ENCODE results near the gene SNX3. TPM values are rescaled to one million over a fixed set of nuclear protein-coding genes. Genes with fewer than 3 reads are reported as not detected.

The SNX3 gene
- total RNA-seq, 4 donors from 2014 or later, result 150 to 177 (median 168) TPM

DNA sequence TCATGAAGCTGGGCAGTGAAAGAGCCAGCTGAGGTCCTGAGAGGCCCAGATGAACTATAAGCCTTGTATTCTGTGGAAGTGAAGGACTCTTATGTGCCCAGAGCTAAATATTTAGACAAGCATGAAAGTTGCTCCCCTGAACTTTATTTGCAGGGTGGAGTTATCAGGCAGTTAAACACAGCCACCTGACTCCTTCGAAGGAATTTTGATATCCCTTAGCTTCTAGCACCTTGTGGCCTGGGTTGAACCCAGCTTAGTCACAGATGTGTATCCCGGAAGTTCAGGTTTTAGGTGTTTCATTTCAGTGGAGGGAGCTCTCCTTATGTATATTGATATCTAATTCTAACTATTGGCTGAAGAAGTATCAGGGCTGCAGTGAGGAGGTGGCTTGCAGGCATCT is 74.6 kb downstream of the SNX3 start:
- H3K36me3 ChIP-seq, result no peaks in the 10 kb centered on the region
- H3K27me3 ChIP-seq, result peaks cover 0 to 3% (median 0%) of the 10 kb centered on the region in 3 donors
- TF ChIP-seq, protein P1, sequence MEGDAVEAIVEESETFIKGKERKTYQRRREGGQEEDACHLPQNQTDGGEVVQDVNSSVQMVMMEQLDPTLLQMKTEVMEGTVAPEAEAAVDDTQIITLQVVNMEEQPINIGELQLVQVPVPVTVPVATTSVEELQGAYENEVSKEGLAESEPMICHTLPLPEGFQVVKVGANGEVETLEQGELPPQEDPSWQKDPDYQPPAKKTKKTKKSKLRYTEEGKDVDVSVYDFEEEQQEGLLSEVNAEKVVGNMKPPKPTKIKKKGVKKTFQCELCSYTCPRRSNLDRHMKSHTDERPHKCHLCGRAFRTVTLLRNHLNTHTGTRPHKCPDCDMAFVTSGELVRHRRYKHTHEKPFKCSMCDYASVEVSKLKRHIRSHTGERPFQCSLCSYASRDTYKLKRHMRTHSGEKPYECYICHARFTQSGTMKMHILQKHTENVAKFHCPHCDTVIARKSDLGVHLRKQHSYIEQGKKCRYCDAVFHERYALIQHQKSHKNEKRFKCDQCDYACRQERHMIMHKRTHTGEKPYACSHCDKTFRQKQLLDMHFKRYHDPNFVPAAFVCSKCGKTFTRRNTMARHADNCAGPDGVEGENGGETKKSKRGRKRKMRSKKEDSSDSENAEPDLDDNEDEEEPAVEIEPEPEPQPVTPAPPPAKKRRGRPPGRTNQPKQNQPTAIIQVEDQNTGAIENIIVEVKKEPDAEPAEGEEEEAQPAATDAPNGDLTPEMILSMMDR (IDR thresholded peaks at IDR 0.05 in 4 of 5, conservative IDR thresholded peaks at IDR 0.05 in 1 of 5), result no peak
- no peak for TF ChIP-seq POLR2A (IDR thresholded peaks at IDR 0.05)
- H3K4me1 ChIP-seq, result no peaks in the 10 kb centered on the region
- intact Hi-C loops (cut with DNase I; ENCODE audit: low total_unique reads) (no loop called here), in situ Hi-C loops (cut with MboI; ENCODE audit: low sequenced_read_pairs in 4 of 4) (no loop called here)
- no peak overlapping the region for H3K4me3 ChIP-seq
- H3K9me3 ChIP-seq, result no peaks in the 10 kb centered on the region
- no peak for DNase-seq
- no peak for ATAC-seq
- no peak overlapping the region for H3K27ac ChIP-seq

DNA sequence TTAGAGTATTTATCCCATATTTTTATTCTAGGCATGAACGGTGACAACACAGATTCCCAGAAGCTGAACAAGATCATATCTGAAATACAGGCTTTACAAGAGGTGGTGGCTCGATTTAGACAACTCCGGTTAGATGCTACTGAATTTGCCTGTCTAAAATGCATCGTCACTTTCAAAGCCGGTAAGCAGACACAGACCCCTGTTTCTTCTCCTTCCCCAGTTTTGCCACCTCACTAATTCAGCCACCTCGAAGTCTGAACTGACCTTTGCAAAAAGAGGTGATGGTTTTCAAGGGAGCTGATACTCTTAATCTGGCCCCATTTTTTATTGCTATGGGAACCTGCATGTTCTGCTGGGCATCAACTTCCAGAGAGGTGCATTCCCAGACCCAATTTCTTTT is 80.1 kb downstream of the SNX3 start:
- intact Hi-C loops (cut with DNase I; ENCODE audit: low total_unique reads) (no loop called here), in situ Hi-C loops (cut with MboI; ENCODE audit: low sequenced_read_pairs in 4 of 4) (no loop called here)
- peaks cover 6 to 7% of the 10 kb centered on the region in 2 donors for H3K4me1 ChIP-seq
- no peaks in the 10 kb centered on the region for H3K9me3 ChIP-seq
- TF ChIP-seq, protein P1 (IDR thresholded peaks at IDR 0.05 in 4 of 5, conservative IDR thresholded peaks at IDR 0.05 in 1 of 5), result no peak
- TF ChIP-seq POLR2A (IDR thresholded peaks at IDR 0.05), result no peak
- H3K27ac ChIP-seq, result no peak overlapping the region
- DNase-seq, result no peak
- H3K27me3 ChIP-seq, result peaks cover 39 to 40% (median 40%) of the 10 kb centered on the region in 3 donors
- ATAC-seq, result no peak
- H3K36me3 ChIP-seq, result no peaks in the 10 kb centered on the region
- no peak overlapping the region for H3K4me3 ChIP-seq

GRCh38 chr6:108180266-108180665 is 80.6 kb downstream of the SNX3 start:
- Histone ChIP-seq H3K27me3 (peaks cover 44 to 46% (median 46%) of the 10 kb centered on the region in 3 donors), H3K4me3 (no peak overlapping the region), H3K9me3 (no peaks in the 10 kb centered on the region), H3K36me3 (no peaks in the 10 kb centered on the region), H3K4me1 (peaks cover 11 to 12% of the 10 kb centered on the region in 2 donors), H3K27ac (no peak overlapping the region)
- intact Hi-C loops (cut with DNase I; ENCODE audit: low total_unique reads), result no loop called here
- ATAC-seq (no peak), DNase-seq (no peak)
- no peak for TF ChIP-seq POLR2A (IDR thresholded peaks at IDR 0.05)
- in situ Hi-C loops (cut with MboI; ENCODE audit: low sequenced_read_pairs in 4 of 4), result no loop called here

DNA sequence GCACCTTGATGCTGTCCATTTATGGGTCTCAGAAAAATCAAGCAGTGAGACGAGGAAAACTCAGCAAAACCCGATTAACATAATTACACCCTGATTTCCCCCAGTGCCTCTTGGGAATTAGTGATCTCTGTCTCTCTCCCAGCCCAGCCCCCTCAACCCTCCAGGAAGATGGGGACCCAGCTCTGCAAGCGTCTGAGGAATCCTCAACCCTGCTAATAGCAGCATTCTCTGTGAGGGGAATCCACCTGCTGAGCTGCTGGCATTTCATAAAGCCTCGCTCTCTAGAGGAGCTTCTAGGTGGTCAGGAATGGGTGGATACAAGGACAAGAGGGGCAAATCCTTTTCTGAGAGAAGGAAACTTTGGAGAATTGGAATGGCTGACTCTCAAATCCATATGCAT is 81.1 kb downstream of the SNX3 start:
- TF ChIP-seq, protein P1 (IDR thresholded peaks at IDR 0.05 in 4 of 5, conservative IDR thresholded peaks at IDR 0.05 in 1 of 5), result no peak
- TF ChIP-seq POLR2A (IDR thresholded peaks at IDR 0.05), result no peak
- H3K4me1 ChIP-seq, result peaks cover 13 to 15% of the 10 kb centered on the region in 2 donors
- H3K4me3 ChIP-seq, result no peak overlapping the region
- intact Hi-C loops (cut with DNase I; ENCODE audit: low total_unique reads) (no loop called here), in situ Hi-C loops (cut with MboI; ENCODE audit: low sequenced_read_pairs in 4 of 4) (no loop called here)
- H3K36me3 ChIP-seq, result no peaks in the 10 kb centered on the region
- ATAC-seq (no peak), DNase-seq (no peak)
- H3K9me3 ChIP-seq, result no peaks in the 10 kb centered on the region
- H3K27me3 ChIP-seq, result peaks cover 50 to 51% (median 51%) of the 10 kb centered on the region in 3 donors
- H3K27ac ChIP-seq, result no peak overlapping the region

- ATAC-seq (no peak), DNase-seq (no peak)
- no peaks in the 10 kb centered on the region for H3K9me3 ChIP-seq
- H3K36me3 ChIP-seq, result no peaks in the 10 kb centered on the region
- intact Hi-C loops (cut with DNase I; ENCODE audit: low total_unique reads) (loop anchor here (2.0 kb wide), 1 partner anchor 56 kb away; no protein-coding TSS in a partner anchor), in situ Hi-C loops (cut with MboI; ENCODE audit: low sequenced_read_pairs in 4 of 4) (no loop called here)
- peaks cover 13 to 15% of the 10 kb centered on the region in 2 donors for H3K4me1 ChIP-seq
- H3K27me3 ChIP-seq, result peaks cover 78 to 82% (median 81%) of the 10 kb centered on the region in 3 donors
- H3K4me3 ChIP-seq, result peak overlapping the region; percentile 21 to 44 (median 30)
- no peak for TF ChIP-seq POLR2A (IDR thresholded peaks at IDR 0.05)
- TF ChIP-seq, protein P1 (IDR thresholded peaks at IDR 0.05 in 4 of 5, conservative IDR thresholded peaks at IDR 0.05 in 1 of 5), result no peak
- H3K27ac ChIP-seq, result no peak overlapping the region
Measured at GRCh38 chr6:108176281-108177089, 84.4 kb downstream of the SNX3 start.

Measured in gastrocnemius medialis (tissue), 4 donors.